CD4-positive, alpha-beta T cell (primary cell): Measurements from ENCODE around the gene WDFY3. TPM values are rescaled to one million over a fixed set of nuclear protein-coding genes. Genes with fewer than 3 reads are reported as not detected.

ENCODE experiments used
- ATAC-seq: fragments of 200-7000 bp; cut with Tn5 transposase; one replicate; pipeline ENCODE4 v1.10.0; 2022; ENCODE audit warnings: mild to moderate bottlenecking; ENCODE audit not compliant: poor library complexity
- CTCF ChIA-PET: fragments of 350-600 bp; sonication (Branson Sonifier 250); formaldehyde crosslinking; loops from one replicate; lab custom pipeline; 2021; ENCODE audit warnings: antibody characterized with exemption, inconsistent platforms; lab: Charles Lee
- POLR2A ChIA-PET: fragments of 350-600 bp; sonication (Branson Sonifier 250); formaldehyde crosslinking; loops from one replicate; lab custom pipeline; 2021; ENCODE audit warnings: antibody characterized with exemption, inconsistent platforms; lab: Charles Lee
- DNase-seq, 14 experiments: peaks; one replicate each; pipeline ENCODE4 v3.0.0-alpha.2; 2013 to 2020; ENCODE audit warnings: mixed read lengths in 2 of 14
- H3K27ac ChIP-seq, 2 donors: one replicate each; pipeline versions ENCODE4 v1.5.1 to v1.7.0; 2013; ENCODE audit warnings: low read length in 2 of 2, low read depth in 1 of 2, mild to moderate bottlenecking in 1 of 2
- H3K27me3 ChIP-seq, 2 experiments: 1 replicate in 1 of 2; 2 replicates in 1 of 2; pipeline versions ENCODE4 v1.6.1 to v1.7.0; 2013; ENCODE audit warnings: low read length in 2 of 2, control low read depth in 1 of 2, mild to moderate bottlenecking in 1 of 2, moderate library complexity in 1 of 2; ENCODE audit not compliant: insufficient read depth in 2 of 2, control insufficient read depth in 1 of 2
- H3K36me3 ChIP-seq: one replicate; pipeline ENCODE4 v1.6.1; 2013; ENCODE audit warnings: low read length, control low read depth; ENCODE audit not compliant: insufficient read depth
- H3K4me1 ChIP-seq: one replicate; pipeline ENCODE4 v1.6.1; 2013; ENCODE audit warnings: low read length, control low read depth; ENCODE audit not compliant: insufficient read depth
- H3K4me3 ChIP-seq: one replicate; pipeline ENCODE4 v1.5.1; 2013; ENCODE audit warnings: mild to moderate bottlenecking, low read length, moderate library complexity
- H3K9me3 ChIP-seq, 2 experiments: 1 replicate in 1 of 2; 2 replicates in 1 of 2; pipeline versions ENCODE4 v1.6.1 to v1.7.0; 2013; ENCODE audit warnings: low read length in 2 of 2, mild to moderate bottlenecking in 2 of 2, control low read depth in 1 of 2, moderate library complexity in 1 of 2; ENCODE audit not compliant: control insufficient read depth in 1 of 2, insufficient read depth in 1 of 2
- H3K27ac Mint-ChIP-seq: one replicate; pipeline ENCODE4 v1.8.0; 2020; ENCODE audit warnings: mixed read lengths
- H3K27me3 Mint-ChIP-seq: one replicate; pipeline ENCODE4 v1.8.0; 2021; ENCODE audit warnings: mixed read lengths
- H3K36me3 Mint-ChIP-seq: one replicate; pipeline ENCODE4 v1.8.0; 2021; ENCODE audit warnings: low read depth, mixed read lengths
- H3K4me1 Mint-ChIP-seq: one replicate; pipeline ENCODE4 v1.8.0; 2021; ENCODE audit warnings: low read depth, mixed read lengths
- H3K4me3 Mint-ChIP-seq: one replicate; pipeline ENCODE4 v1.8.0; 2020; ENCODE audit warnings: mild to moderate bottlenecking, mixed read lengths
- H3K9me3 Mint-ChIP-seq: one replicate; pipeline ENCODE4 v1.8.0; 2020; ENCODE audit warnings: mixed read lengths
- intact Hi-C, 2 experiments: fragments of 100-400 bp; cut with DNase I in 1 of 2; cut with micrococcal nuclease in 1 of 2; formaldehyde crosslinking; loops; one replicate each; pipeline versions ENCODE4 v1.15.1 to v1.9.0; 2023 to 2025; cut with DNase I, micrococcal nuclease
- total RNA-seq, 174 experiments: library from RNA in 2 of 174; stranded (reverse) in 2 of 174; gene quantifications; one replicate each; pipeline ENCODE4 v1.2.3 and lab custom pipeline; 2021 to 2026
- TF ChIP-seq, protein P1 (sequence below): fragments of 200-600 bp; IDR thresholded peaks from one replicate; pipeline ENCODE4 v1.8.0; 2022; ENCODE audit warnings: antibody characterized with exemption, mild to moderate bottlenecking

The WDFY3 gene
- total RNA-seq, 2 experiments from 2014 or later = 0.60 to 0.75 TPM

DNA sequence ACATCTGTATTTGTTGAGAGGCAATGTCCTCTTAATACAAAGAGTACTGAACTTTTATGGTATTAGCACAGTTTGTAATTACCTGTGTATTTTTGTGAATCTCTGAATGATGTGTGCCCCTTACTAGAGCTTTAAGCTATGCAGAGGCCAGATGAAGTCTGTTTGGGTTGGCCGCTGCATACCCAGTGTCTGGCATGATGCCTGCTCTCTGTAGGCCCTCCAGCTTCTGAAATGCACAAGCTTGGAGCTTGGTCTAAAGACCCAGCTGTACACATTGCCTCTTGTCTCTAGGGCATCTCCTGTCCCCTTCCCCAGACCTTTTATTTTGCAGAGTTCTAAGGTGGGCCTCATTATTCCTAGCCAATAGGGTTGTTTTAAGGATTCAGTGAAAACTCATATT, 315.0 kb downstream of the WDFY3 start:
- Mint-ChIP-seq H3K4me1 (no peaks in the 10 kb centered on the region), H3K27ac (no peak overlapping the region), H3K27me3 (peaks cover 4% of the 10 kb centered on the region), H3K36me3 (no peaks in the 10 kb centered on the region), H3K9me3 (no peaks in the 10 kb centered on the region), H3K4me3 (no peak overlapping the region)
- intact Hi-C loops = no loop called here
- TF ChIP-seq, protein P1, sequence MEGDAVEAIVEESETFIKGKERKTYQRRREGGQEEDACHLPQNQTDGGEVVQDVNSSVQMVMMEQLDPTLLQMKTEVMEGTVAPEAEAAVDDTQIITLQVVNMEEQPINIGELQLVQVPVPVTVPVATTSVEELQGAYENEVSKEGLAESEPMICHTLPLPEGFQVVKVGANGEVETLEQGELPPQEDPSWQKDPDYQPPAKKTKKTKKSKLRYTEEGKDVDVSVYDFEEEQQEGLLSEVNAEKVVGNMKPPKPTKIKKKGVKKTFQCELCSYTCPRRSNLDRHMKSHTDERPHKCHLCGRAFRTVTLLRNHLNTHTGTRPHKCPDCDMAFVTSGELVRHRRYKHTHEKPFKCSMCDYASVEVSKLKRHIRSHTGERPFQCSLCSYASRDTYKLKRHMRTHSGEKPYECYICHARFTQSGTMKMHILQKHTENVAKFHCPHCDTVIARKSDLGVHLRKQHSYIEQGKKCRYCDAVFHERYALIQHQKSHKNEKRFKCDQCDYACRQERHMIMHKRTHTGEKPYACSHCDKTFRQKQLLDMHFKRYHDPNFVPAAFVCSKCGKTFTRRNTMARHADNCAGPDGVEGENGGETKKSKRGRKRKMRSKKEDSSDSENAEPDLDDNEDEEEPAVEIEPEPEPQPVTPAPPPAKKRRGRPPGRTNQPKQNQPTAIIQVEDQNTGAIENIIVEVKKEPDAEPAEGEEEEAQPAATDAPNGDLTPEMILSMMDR = no peak
- Histone ChIP-seq H3K9me3 (no peaks in the 10 kb centered on the region), H3K36me3 (no peaks in the 10 kb centered on the region), H3K4me3 (no peak overlapping the region), H3K27me3 (no peaks in the 10 kb centered on the region), H3K4me1 (no peaks in the 10 kb centered on the region), H3K27ac (no peak overlapping the region)
- ATAC-seq (no peak), DNase-seq (no peak)
- ChIA-PET CTCF (no interaction called here), POLR2A (no interaction called here)

DNA sequence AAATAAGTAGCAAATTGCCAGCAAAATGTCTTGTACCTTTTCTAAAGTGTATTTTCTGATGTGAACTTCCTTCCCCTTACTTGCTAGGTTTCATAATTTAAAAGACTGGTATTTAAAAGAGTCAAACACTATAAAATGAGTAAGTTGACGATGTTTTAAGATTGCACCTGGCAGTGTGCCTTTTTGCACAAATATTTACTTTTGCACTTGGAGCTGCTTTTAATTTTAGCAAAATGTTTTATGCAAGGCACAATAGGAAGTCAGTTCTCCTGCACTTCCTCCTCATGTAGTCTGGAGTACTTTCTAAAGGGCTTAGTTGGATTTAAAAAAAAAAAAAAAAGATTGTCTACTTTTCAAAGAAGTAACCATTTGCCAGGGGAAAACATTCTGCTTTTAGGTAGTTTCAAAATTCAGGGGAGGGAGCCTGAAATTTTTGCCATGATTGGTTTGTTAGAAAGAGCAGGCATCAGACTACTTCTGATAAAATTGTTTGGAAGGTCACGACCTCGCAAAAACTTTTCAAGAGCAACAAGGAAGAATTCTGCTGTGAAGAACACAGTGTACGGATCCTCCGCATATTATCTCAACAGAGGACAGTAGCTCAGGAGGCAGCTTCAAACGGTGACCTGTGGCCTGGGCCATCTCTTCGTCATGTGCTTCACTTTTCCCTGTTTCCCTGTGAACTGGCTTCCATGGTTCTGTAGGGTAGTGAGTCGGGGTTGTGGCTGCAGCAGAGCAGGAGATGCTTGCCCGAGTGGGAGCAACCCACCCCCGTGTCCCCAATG, 317.4 kb downstream of the WDFY3 start:
- ChIA-PET POLR2A (no interaction called here), CTCF (interaction anchor here (0.7 kb wide), 1 partner anchor 857 kb away, joined by 3 read pairs; no protein-coding TSS in a partner anchor)
- Histone ChIP-seq H3K27ac (no peak overlapping the region), H3K4me3 (no peak overlapping the region), H3K4me1 (no peaks in the 10 kb centered on the region), H3K36me3 (no peaks in the 10 kb centered on the region), H3K9me3 (no peaks in the 10 kb centered on the region), H3K27me3 (no peaks in the 10 kb centered on the region)
- Mint-ChIP-seq H3K36me3 (no peaks in the 10 kb centered on the region), H3K9me3 (no peaks in the 10 kb centered on the region), H3K4me3 (no peak overlapping the region), H3K27me3 (no peaks in the 10 kb centered on the region), H3K27ac (no peak overlapping the region), H3K4me1 (no peaks in the 10 kb centered on the region)
- intact Hi-C loops = no loop called here
- TF ChIP-seq, protein P1 = no peak
- ATAC-seq (no peak), DNase-seq (no peak)

DNA sequence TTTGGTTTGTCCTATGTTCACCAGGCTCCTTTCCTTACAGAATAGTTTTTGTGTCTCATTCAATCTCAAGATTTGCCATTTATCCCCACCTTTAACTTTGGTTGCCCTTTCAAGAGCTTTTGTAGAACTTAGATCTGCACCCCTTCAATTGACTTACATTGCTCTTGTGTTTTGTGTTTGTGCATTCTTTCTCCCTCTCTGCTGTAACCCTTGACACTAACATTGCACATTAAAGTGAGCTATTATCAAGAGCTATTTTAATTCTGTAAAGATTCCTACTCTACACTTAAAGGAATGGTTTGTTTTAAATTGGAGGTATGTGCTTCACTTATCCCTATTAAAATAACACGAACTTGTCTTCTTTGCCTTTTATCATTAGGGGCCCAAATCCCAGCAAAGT, 318.3 kb downstream of the WDFY3 start:
- Mint-ChIP-seq H3K4me3 (no peak overlapping the region), H3K36me3 (no peaks in the 10 kb centered on the region), H3K27me3 (no peaks in the 10 kb centered on the region), H3K4me1 (no peaks in the 10 kb centered on the region), H3K27ac (no peak overlapping the region), H3K9me3 (no peaks in the 10 kb centered on the region)
- CTCF ChIA-PET = no interaction called here
- Histone ChIP-seq H3K36me3 (no peaks in the 10 kb centered on the region), H3K27ac (no peak overlapping the region), H3K27me3 (no peaks in the 10 kb centered on the region), H3K4me3 (no peak overlapping the region), H3K4me1 (no peaks in the 10 kb centered on the region), H3K9me3 (no peaks in the 10 kb centered on the region)
- intact Hi-C loops = no loop called here
- ATAC-seq (no peak), DNase-seq (no peak)
- POLR2A ChIA-PET = no interaction called here
- TF ChIP-seq, protein P1 = no peak
